Measurements from ENCODE around the gene EXOSC10. TPM values are rescaled to one million over a fixed set of nuclear protein-coding genes. Genes with fewer than 3 reads are reported as not detected.

The EXOSC10 gene
- total and polyA plus RNA-seq, 2 experiments from 2014 or later, result 47.0 to 47.2 TPM

- Histone ChIP-seq H3K27ac (no peak overlapping the region), H3K36me3 (replicated peaks; ENCODE audit: insufficient read depth, low read depth) (peaks cover 4% of the 10 kb centered on the region), H3K4me3 (no peak overlapping the region), H3K4me2 (no peak overlapping the region), H3K4me1 (ENCODE audit: insufficient read depth) (no peaks in the 10 kb centered on the region), H3K27me3 (no peaks in the 10 kb centered on the region), H3K9me3 (ENCODE audit: low read depth) (no peaks in the 10 kb centered on the region), H4K20me1 (ENCODE audit: insufficient read depth, poor library complexity, severe bottlenecking) (peaks cover 15% of the 10 kb centered on the region), H2AFZ (no peak overlapping the region), H3K79me2 (peaks cover 5% of the 10 kb centered on the region), H3K9me2 (replicated peaks; ENCODE audit: insufficient read depth) (no peaks in the 10 kb centered on the region)
- 78% methylated on average over 6 of the region's 6 CpGs for WGBS (ENCODE audit: low lambda C conversion rate, missing lambda C conversion rate)
- no peak for DNase-seq (ENCODE audit: low spot score)
- TF ChIP-seq EZH2phosphoT487 (IDR thresholded peaks at IDR 0.05; ENCODE audit: low read depth, severe bottlenecking, unreplicated experiment), result no peak
- no peak for TF ChIP-seq CTCF (IDR thresholded peaks at IDR 0.05; ENCODE audit: poor library complexity)
- TF ChIP-seq EZH2 (IDR thresholded peaks at IDR 0.05; ENCODE audit: borderline replicate concordance), result no peak
Observed at GRCh38 chr1:11027316-11027715, 72.4 kb downstream of the EXOSC10 start.

DNA sequence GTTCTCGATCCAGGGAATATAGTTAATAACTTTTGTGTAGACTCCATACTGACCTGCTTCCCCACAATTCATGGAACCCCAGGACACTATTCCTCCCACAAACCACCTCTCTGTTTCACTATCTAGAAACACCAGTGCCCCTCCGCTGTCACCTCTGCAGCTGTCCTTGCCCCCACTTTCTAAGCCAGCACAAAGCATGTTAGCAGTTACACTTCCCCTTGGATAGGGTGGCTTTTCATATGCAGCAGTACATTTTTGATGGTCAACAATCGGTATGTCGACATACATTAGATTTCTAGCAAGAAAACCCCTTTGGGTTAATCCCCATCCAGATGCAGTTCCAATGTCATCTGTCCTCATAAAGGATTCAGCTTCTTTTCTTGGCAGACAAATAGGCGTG lies 72.8 kb downstream of the EXOSC10 start:
- Histone ChIP-seq H3K4me3 (no peak overlapping the region), H3K27ac (no peak overlapping the region), H3K27me3 (no peaks in the 10 kb centered on the region), H3K4me1 (ENCODE audit: insufficient read depth) (no peaks in the 10 kb centered on the region), H3K79me2 (peaks cover 5% of the 10 kb centered on the region), H3K4me2 (no peak overlapping the region), H3K9me3 (ENCODE audit: low read depth) (no peaks in the 10 kb centered on the region), H2AFZ (no peak overlapping the region), H3K36me3 (replicated peaks; ENCODE audit: insufficient read depth, low read depth) (peaks cover 4% of the 10 kb centered on the region), H4K20me1 (ENCODE audit: insufficient read depth, poor library complexity, severe bottlenecking) (peaks cover 20% of the 10 kb centered on the region), H3K9me2 (replicated peaks; ENCODE audit: insufficient read depth) (no peaks in the 10 kb centered on the region)
- no peak for DNase-seq (ENCODE audit: low spot score)
- WGBS (ENCODE audit: low lambda C conversion rate, missing lambda C conversion rate), result 98% methylated on average over 5 of the region's 5 CpGs
- no peak for TF ChIP-seq CTCF (IDR thresholded peaks at IDR 0.05; ENCODE audit: poor library complexity)
- no peak for TF ChIP-seq EZH2 (IDR thresholded peaks at IDR 0.05; ENCODE audit: borderline replicate concordance)
- no peak for TF ChIP-seq EZH2phosphoT487 (IDR thresholded peaks at IDR 0.05; ENCODE audit: low read depth, severe bottlenecking, unreplicated experiment)

- Histone ChIP-seq H3K36me3 (replicated peaks; ENCODE audit: insufficient read depth, low read depth) (peaks cover 4% of the 10 kb centered on the region), H3K27me3 (no peaks in the 10 kb centered on the region), H3K4me1 (ENCODE audit: insufficient read depth) (no peaks in the 10 kb centered on the region), H3K4me3 (no peak overlapping the region), H2AFZ (no peak overlapping the region), H4K20me1 (ENCODE audit: insufficient read depth, poor library complexity, severe bottlenecking) (peaks cover 27% of the 10 kb centered on the region), H3K9me2 (replicated peaks; ENCODE audit: insufficient read depth) (no peaks in the 10 kb centered on the region), H3K9me3 (ENCODE audit: low read depth) (no peaks in the 10 kb centered on the region), H3K27ac (no peak overlapping the region), H3K4me2 (no peak overlapping the region), H3K79me2 (peaks cover 8% of the 10 kb centered on the region)
- TF ChIP-seq EZH2phosphoT487 (IDR thresholded peaks at IDR 0.05; ENCODE audit: low read depth, severe bottlenecking, unreplicated experiment) (no peak), EZH2 (IDR thresholded peaks at IDR 0.05; ENCODE audit: borderline replicate concordance) (no peak), CTCF (IDR thresholded peaks at IDR 0.05; ENCODE audit: poor library complexity) (no peak)
- WGBS (ENCODE audit: low lambda C conversion rate, missing lambda C conversion rate), result 86% methylated on average over 1 of the region's 1 CpG
- DNase-seq (ENCODE audit: low spot score), result no peak
Observed at GRCh38 chr1:11026052-11026451, 73.6 kb downstream of the EXOSC10 start.

GRCh38 chr1:11025618-11026017 lies 74.1 kb downstream of the EXOSC10 start:
- TF ChIP-seq CTCF (IDR thresholded peaks at IDR 0.05; ENCODE audit: poor library complexity), result no peak
- TF ChIP-seq EZH2 (IDR thresholded peaks at IDR 0.05; ENCODE audit: borderline replicate concordance), result no peak
- no peak for TF ChIP-seq EZH2phosphoT487 (IDR thresholded peaks at IDR 0.05; ENCODE audit: low read depth, severe bottlenecking, unreplicated experiment)
- H3K27me3 ChIP-seq, result no peaks in the 10 kb centered on the region
- H3K4me1 ChIP-seq (ENCODE audit: insufficient read depth), result no peaks in the 10 kb centered on the region
- no peaks in the 10 kb centered on the region for H3K9me3 ChIP-seq (ENCODE audit: low read depth)
- peaks cover 31% of the 10 kb centered on the region for H4K20me1 ChIP-seq (ENCODE audit: insufficient read depth, poor library complexity, severe bottlenecking)
- H3K9me2 ChIP-seq (replicated peaks; ENCODE audit: insufficient read depth), result no peaks in the 10 kb centered on the region
- H3K36me3 ChIP-seq (replicated peaks; ENCODE audit: insufficient read depth, low read depth), result peaks cover 4% of the 10 kb centered on the region
- no peak overlapping the region for H2AFZ ChIP-seq
- DNase-seq (ENCODE audit: low spot score), result no peak
- H3K4me2 ChIP-seq, result no peak overlapping the region
- WGBS (ENCODE audit: low lambda C conversion rate, missing lambda C conversion rate), result 100% methylated on average over 1 of the region's 1 CpG
- no peak overlapping the region for H3K4me3 ChIP-seq
- H3K79me2 ChIP-seq, result peaks cover 8% of the 10 kb centered on the region
- no peak overlapping the region for H3K27ac ChIP-seq

Data from hepatocyte (in vitro differentiated cells).